CD4-positive, alpha-beta T cell treated with Interleukin-17A for 4 hours (primary cell): ENCODE data around the gene SLC39A6.
"Not testable (repeated sequence)": the region's sequence is repeated elsewhere in the genome, so short reads cannot be mapped to it uniquely, and the experiment has no call there.

Experiments used
- DNase-seq: peaks from one replicate; pipeline ENCODE4 v3.0.0-alpha.2; 2020; ENCODE audit warnings: mixed read lengths

SLC39A6 gene

DNA sequence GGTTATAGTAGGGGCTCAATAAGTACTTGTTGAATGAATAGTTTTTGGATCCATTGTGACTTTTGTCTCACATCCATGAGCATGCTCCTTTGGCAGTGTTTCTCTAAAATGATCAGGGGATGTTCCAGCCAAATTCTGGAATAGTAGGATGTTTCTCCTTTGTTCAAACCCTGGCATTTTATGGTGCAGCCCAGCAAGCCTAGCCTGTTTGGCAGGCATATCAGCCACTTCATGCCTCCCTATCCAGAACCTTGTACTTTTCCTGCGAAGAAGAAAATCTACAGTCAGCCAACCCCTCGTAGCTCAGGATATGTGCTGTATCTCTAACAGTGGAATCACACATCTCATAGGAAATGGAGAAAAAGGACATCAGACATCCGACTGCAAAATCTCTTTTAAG is 34.7 kb downstream of the SLC39A6 start:
- no peak for DNase-seq

DNA sequence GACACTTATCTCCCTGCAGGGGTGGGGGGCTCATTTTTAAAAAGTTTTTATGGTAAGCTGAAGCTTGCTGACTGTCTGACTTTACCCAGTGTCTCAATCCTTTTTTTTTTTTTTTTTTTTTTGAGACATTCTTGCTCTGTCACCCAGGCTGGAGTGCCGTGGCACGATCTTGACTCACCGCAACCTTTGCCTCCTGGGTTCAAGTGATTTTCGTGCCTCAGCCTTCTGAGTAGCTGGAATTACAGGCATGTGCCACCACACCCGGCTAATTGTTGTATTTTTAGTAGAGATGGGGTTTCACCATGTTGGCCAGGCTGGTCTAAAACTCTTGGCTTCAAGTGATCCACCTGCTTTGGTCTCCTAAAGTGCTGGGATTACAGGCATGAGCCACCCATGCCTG is 37.0 kb downstream of the SLC39A6 start:
- not testable (repeated sequence) for DNase-seq

DNA sequence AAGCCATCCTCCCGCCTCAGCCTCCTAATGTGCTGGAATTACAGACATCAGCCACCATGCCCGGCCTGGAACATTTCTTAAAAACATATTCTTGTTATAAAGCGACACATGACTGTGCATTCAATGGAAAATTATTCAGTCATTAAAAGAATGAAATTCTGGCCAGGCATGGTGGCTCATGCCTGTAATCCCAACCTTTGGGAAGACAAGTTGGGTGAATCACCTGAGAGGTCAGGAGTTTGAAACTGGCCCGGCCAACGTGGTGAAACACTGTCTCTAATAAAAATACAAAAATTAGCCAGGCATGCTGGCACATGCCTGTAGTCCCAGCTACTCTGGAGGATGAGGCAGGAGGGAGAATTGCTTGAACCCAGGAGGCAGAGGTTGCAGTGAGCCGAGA is 40.1 kb downstream of the SLC39A6 start:
- no peak for DNase-seq

DNA sequence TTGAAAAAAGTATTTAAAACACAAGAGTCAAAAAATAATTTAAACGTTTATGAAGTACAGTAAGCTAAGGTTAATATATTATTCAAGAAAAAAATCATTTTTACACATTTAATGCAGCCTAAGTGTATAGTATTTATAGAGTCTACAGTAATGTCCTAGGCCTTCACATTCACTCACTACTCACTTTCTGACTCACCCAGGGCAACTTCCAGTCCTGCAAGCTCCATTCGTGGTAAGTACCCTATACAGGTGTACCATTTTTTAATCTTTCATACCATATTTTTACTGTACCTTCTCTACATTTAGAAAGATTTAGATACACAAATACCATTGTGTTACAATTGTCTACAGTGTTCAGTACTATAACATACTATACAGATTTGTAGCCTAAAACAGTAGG is 40.9 kb downstream of the SLC39A6 start:
- no peak for DNase-seq

DNA sequence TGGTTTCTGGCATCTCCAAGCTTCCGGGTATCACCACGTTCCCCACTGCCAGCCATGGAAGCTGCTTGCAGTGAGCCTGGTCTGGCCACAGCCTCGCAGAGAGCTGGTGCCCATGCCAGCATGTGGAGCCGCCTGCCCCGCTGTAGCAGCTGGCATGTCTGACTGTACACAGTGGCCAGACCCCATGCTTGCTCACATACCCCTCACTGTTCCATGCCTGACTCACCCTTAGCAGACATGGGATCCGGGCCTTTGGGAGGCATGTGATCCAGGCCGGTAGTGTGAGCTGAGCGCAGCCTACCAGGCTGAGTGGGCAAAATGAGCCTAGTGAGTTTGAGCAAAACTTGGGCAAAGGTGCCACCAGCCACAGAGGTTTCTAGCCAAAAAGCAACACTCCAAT is 43.0 kb downstream of the SLC39A6 start:
- no peak for DNase-seq

DNA sequence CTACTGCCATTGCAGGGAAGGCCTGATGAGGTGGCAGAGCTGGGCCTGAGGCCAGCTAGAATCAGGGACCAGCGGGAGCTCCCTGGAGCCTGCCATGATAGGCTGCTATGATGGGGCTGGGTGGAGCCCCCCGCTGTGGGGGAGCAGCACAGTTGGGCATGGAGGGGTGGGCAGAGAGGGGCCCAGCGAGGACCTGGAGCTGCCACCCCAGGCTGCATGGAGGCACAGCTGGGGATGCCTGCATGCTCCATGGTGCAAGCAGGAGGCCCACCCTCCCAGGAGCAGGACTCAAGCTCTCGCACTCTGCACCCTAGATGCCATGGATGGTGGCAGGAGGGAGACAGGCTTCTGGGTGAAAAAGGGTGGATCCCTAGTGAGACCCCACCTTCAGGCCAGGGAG is 43.9 kb downstream of the SLC39A6 start:
- DNase-seq = no peak

DNA sequence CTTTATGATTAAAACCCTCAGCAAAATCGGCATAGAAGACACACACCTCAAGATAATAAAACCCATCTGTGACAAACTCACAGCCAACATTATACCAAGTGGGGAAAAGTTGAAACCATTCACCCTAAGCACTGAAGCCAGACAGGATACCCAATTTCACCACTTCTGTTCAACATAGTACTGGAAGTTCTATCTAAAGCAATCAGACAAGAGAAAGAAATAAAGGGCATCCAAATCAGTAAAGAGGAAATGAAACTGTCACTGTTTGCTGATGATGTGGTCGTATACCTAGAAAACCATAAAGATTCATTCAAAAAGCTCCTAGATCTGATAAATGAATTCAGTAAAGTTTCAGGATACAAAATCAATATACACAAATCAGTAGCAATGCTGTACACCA is 45.4 kb downstream of the SLC39A6 start:
- DNase-seq = no peak

DNA sequence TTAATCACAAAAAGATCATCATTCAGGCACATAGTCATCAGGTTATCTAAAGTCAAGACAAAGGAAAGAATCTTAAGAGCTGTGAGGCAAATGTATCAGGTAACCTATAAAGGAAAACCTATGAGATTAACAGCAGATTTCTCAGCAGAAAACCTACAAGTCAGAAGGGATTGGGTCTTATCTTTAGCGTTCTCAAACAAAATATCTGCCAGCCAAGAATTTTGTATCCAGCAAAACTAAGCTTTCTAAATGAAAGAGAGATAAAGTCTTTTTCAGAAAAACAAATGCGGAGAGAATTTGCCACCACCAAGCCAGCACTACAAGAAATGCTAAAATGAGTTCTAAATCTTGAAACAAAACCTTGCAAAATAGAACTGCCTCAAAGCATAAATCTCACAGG is 48.0 kb downstream of the SLC39A6 start:
- not testable (repeated sequence) for DNase-seq

DNA sequence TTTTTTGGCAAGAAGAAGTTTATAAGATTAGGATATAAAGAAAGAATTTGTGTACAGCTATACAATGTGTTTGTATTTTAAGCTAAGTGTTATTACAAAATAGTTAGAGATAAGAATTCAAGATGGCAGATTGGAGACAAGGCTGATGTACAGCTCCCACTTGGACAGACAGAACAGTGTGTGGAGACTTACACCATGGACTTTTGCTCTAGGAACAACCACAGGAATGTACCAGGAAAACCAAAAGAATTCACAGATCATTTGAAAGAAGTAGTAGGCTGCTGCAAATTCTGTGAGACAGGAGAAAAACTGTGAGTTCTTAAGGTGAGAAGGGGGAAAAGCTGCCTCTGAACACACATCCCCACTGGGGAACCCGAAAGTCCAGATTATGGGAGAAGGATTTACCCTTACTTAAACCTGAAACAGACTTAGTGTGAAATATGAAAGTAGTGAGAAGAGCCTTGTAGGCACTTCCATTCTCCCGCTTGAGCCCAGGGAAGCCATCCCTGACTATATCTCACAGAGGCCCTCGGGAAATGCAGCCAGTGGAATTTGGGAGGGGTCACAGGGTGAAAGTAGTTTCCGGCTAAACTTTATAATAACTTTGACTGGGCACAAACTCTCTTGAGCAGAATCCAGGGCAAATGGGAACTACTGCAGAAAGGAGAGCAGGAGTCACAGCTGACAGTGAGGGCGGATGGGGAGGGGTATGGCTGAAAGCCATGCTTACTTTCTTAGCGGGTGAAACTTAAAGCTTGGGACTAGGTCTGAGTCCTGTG is 50.2 kb downstream of the SLC39A6 start:
- no peak for DNase-seq

DNA sequence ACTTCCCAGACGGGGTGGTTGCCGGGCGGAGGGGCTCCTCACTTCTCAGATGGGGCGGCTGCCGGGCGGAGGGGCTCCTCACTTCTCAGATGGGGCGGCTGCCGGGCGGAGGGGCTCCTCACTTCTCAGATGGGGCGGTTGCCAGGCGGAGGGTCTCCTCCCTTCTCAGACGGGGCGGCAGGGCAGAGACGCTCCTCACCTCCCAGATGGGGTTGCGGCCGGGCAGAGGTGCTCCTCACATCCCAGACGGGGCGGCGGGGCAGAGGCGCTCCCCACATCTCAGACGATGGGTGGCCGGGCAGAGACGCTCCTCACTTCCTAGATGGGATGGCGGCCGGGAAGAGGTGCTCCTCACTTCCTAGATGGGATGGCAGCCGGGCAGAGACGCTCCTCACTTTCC is 51.4 kb downstream of the SLC39A6 start:
- not testable (repeated sequence) for DNase-seq

DNA sequence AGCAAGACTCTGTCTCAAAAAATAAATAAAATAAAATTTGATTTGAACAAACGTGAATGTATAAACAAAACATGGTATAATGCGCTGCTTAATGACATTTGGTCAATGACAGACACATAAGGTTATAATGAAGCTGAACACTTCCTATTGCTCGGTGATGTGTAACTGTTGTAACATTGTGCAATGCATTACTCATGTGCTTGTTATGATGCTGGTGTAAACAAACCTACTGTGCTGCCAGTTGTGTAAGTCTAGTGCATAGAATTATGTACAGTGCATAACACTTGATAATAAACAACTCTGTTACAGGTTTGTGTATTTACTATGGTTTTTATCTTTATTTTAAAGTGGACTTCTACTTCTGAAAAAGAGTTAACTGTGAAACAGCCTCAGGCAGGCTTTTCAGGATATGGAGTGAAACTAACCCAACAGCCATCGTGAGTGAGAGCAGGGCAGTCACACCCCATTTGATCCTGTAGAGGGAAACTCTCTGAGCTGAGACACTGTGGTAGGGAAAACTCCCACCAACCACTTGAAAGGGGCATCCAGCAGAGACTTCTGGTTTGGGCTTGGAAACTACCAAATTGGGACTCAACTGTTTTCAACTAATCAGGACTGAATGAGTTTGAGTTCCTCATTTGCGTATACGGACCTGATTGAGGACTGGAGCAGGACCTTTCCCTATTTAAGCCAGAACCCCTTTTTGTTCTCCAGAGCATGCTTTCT is 53.1 kb downstream of the SLC39A6 start:
- no peak for DNase-seq

DNA sequence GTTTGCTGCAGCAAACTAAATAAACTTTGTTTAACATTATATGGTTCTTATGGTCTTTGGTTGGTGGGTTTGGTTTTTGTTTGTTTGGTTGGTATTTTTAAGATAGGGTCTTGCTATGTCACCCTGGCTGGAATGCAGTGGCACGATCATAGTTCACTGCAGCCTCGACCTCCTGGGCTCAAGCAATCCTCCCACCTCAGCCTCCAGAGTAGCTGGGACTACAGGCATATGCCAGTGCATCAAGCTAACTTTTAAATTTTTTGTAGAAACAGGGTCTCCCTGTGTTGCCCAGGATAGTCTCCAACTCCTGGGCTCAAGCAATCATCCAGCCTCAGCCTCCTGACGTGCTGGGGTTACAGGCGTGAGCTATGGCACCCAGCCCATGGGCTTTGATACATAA is 54.7 kb downstream of the SLC39A6 start:
- no peak for DNase-seq

DNA sequence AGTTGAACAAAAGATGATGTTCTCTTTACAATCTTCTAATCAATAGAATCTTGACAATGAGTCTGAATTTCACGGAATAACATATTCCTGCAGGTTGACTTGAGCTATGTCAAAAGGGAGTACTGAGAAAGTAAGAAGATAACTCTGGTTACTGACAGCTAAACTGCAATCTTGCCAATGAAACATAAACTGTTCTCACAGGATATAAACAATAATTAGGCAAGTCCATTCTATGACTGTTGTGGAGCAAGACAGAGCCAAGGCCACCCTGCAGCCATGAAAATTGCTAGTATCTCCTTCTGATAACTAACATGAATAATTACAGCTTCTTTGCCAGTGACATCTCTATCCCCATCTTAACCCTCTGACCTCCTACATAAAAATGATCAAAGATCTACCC is 55.5 kb downstream of the SLC39A6 start:
- DNase-seq = no peak

DNA sequence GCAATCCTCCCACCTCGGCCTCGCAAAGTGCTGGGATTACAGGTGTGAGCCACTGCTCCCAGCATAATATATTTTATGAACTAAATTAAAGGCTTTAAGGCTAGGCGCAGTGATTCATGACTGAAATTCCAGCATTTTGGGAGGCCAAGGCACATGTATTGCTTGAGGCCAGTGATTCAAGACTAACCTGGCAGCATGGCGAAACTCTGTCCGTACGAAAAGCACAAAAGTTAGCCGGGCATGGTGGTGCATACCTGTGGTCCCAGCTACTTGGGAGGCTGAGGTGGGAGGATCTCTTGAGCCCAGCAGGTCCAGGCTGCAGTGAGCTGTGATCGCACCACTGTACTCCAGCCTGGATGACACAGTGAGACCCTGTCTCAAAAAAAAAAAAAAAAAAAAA is 56.7 kb downstream of the SLC39A6 start:
- DNase-seq = not testable (repeated sequence)

DNA sequence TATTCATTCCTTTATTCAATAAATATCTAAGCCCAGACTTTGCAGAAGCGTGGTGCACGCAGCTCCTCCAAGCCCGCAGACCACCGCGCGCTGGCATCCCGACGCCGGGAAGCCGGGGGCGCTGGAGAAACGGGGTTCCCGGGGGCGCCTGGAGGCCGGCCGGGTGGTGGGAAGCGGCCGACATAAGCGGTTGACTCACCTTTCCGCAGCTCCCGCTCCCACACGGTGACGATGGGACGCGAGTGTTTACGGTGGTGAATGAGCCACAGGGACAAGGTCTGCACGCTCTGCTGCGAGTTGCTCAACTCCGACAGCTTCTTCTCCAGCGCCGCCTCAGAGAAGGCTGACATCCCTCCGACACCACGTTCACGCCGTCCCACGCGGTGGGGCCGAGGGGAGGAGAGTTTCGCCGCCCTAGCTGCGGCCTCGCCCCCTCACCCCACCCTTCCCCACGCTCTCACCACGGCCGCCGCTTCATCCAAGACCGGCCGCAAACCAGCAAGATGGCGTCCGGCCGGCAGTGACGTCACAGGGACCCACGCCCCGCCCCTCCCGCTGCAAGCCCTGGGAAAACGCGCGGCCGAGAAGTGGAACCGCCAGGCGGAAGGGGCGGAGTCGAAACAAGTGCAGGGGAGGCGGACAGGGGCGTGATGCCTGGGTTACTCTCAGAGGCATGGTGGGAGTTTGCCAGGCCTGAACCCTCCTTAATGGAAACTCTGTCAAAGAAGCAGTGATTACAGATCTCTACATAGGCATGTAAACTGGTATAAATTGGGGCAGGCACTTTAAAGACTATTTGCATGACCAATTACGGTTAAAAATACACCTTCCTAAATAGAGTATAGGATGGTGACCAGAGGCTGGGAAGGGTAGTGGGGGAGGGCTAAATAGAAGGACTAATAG is 61.8 kb downstream of the SLC39A6 start, which contains the start of gene RPRD1A:
Gene RPRD1A (minus strand): TSS at position 505 of the 903 bp plus-strand sequence. CDS start 155 bp downstream, at position 350.
- peak; percentile 98 for DNase-seq

DNA sequence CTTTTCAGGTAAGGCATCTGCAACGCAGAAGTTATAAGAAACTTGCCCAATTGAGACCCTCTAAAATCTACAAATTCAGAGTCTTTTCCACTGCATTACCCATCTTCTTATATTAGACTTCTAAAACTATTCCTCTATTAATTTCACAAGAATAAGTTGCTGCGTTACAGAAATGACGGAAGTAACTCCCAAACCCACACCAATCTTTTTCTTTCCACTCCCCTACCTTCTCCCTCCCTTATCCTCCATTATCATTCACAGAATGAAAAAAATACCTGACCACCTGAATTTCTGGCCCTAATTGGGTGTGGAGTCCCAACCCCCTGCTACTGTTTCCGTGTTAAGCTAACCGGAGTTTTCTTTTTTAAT is 62.5 kb downstream of the SLC39A6 start:
- DNase-seq = no peak

DNA sequence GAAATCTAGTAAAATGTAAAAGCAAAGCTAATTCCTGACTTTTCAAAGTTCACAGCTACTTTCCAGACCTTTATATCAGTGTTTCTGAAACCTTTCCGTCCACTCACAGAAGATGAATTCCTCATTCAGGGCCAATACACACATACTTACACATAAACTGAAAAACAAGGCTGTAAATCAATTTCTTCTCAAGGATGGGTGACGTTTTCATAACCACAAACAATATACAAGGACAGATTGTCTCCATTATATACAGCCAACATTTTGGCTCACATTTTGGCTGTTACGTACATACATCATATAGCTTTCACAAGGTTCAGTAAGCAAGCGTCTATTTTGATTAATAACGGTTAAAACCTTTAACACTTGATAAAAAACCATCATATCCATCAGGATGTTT is 63.1 kb downstream of the SLC39A6 start:
- no peak for DNase-seq

DNA sequence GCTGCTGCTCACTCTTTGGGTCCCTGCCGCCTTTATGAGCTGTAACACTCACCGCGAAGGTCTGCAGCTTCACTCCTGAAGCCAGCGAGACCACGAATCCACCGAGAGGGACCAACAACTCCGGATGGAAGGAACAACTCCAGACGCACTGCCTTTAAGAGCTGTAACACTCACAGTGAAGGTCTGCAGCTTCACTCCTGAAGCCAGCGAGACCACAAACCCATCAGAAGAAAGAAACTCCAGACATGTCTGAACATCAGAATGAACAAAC is 64.4 kb downstream of the SLC39A6 start:
- not testable (repeated sequence) for DNase-seq

DNA sequence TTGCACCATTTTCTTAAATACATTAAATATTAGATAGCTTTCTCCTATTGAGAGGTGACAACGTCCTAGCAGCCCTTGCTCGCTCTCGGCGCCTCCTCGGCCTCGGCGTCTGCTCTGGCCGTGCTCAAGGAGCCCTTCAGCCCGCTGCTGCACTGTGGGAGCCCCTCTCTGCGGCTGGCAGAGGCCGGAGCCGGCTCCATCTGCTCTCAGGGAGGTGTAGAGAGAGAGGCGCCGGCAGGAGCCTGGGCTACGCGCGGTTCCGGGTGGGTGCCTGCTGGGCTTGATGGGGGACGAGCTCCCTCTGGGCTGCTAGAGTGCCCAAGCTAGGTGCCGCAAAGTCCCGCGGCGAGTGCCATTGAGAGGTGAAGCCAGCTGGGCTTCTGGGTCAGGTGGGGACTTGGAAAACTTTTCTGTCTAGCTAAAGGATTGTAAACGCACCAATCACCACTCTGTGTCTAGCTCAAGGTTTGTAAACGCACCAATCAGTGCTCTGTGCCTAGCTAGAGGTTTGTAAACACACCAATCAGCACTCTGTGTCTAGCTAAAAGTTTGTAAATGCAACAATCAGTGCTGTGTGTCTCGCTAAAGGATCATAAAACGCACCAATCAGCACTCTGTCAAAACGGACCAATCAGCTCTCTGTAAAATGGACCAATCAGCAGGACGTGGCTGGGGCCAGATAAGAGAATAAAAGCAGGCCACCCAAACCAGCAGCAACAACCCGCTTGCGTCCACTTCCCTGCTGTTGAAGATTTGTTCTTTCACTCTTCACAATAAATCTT is 64.9 kb downstream of the SLC39A6 start:
- DNase-seq = no peak

DNA sequence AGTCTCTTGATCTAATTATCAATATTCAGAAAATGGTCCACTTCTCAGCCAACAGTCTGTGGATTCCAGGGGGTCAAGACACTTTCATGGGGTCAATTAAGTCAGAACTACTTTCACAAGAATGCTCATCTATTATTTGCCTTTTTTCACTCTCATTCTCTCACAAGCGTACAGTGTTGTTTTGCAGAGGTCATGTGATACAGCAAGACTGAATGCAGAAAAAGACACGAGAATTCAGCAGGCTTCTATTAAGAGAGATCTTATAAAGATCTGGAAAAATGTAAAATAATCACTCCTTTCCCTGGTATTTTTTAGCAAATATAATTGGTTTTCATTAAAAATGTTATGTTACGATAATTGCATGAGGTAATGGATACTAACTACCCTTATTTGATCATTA is 70.5 kb downstream of the SLC39A6 start:
- no peak for DNase-seq
